AG09319 (cell line): ENCODE data around the gene NPHP1.
"Not testable (repeated sequence)": the region's sequence is repeated elsewhere in the genome, so short reads cannot be mapped to it uniquely, and the experiment has no call there.

Experiments
- DNase-seq: peaks from one replicate; pipeline ENCODE4 v3.0.0-alpha.2; 2010; ENCODE audit warnings: low read depth; ENCODE audit errors: extremely low read depth
- CTCF ChIP-seq: IDR thresholded peaks from 2 replicates; pipeline ENCODE4 v1.5.1; 2011; ENCODE audit warnings: low read depth, mild to moderate bottlenecking, inconsistent platforms, low read length, moderate library complexity

The NPHP1 gene

GRCh38 chr2:110204408-110205385, at the start of gene NPHP1:
Gene NPHP1 (minus strand): TSS chr2:110205013. CDS start chr2:110204968, 45 bp downstream.
- TF ChIP-seq CTCF, result no peak
- DNase-seq, result peak; percentile 49

GRCh38 chr2:110248081-110248795, 43.4 kb upstream of the NPHP1 start:
- not testable (repeated sequence) for DNase-seq

GRCh38 chr2:110245488-110246435, 40.9 kb upstream of the NPHP1 start:
- not testable (repeated sequence) for DNase-seq

- not testable (repeated sequence) for DNase-seq
Observed at GRCh38 chr2:110243283-110243682, 38.5 kb upstream of the NPHP1 start.

GRCh38 chr2:110234514-110234913, 29.7 kb upstream of the NPHP1 start:
- DNase-seq, result not testable (repeated sequence)

- not testable (repeated sequence) for DNase-seq
Observed at GRCh38 chr2:110229886-110230285, 25.1 kb upstream of the NPHP1 start.

- DNase-seq, result not testable (repeated sequence)
Observed at GRCh38 chr2:110222626-110223025, 17.8 kb upstream of the NPHP1 start.

GRCh38 chr2:110221938-110222337, 17.1 kb upstream of the NPHP1 start:
- no peak for DNase-seq
- TF ChIP-seq CTCF, result no peak

- no peak for DNase-seq
- no peak for TF ChIP-seq CTCF
Observed at GRCh38 chr2:110220190-110220564, 15.4 kb upstream of the NPHP1 start.

GRCh38 chr2:110219496-110220189, 14.8 kb upstream of the NPHP1 start:
- DNase-seq, result no peak
- TF ChIP-seq CTCF, result no peak

GRCh38 chr2:110218889-110219288, 14.1 kb upstream of the NPHP1 start:
- not testable (repeated sequence) for DNase-seq
